K562 (cell line): ENCODE measurements around the gene RAB5A. TPM values are rescaled to one million over a fixed set of nuclear protein-coding genes. Genes with fewer than 3 reads are reported as not detected.

Experiments
- CAMTA2 ChIP-seq: fragments of 250-450 bp; sonication (Bioruptor Pico); conservative IDR thresholded peaks from 2 replicates; pipeline ENCODE4 v1.5.1; 2022
- GATA2 ChIP-seq: sonication (generic); formaldehyde crosslinking; IDR thresholded peaks from 2 replicates; pipeline ENCODE4 v1.4.0; 2020; ENCODE audit warnings: mild to moderate bottlenecking, missing genetic modification reagents
- GTF2F1 ChIP-seq: IDR thresholded peaks from 2 replicates; pipeline ENCODE4 v1.6.1; 2011; ENCODE audit warnings: low read depth, low read length, improper control_type of control experiment
- HDAC2 ChIP-seq: fragments of 450-650 bp; IDR thresholded peaks from 2 replicates; pipeline ENCODE4 v1.6.1; 2016; ENCODE audit warnings: mild to moderate bottlenecking
- KDM4B ChIP-seq, 2 experiments: fragments of 450-650 bp in 1 of 2; sonication (generic) in 1 of 2; IDR thresholded peaks; 2 replicates each; pipeline ENCODE4 v1.6.1; 2016 to 2017; ENCODE audit warnings: borderline replicate concordance in 2 of 2, antibody characterized with exemption in 1 of 2, low read depth in 1 of 2, mild to moderate bottlenecking in 1 of 2
- MAFG ChIP-seq: fragments of 450-650 bp; conservative IDR thresholded peaks from 2 replicates; pipeline ENCODE4 v1.6.1; 2016; ENCODE audit warnings: missing genetic modification characterization, missing compliant biosample characterization
- NFRKB ChIP-seq: fragments of 450-650 bp; IDR thresholded peaks from 2 replicates; pipeline ENCODE4 v1.6.1; 2016; ENCODE audit warnings: low read depth
- PPARD ChIP-seq: fragments of 250-450 bp; sonication (Bioruptor Pico); IDR thresholded peaks from 2 replicates; pipeline ENCODE4 v1.8.0; 2022; ENCODE audit warnings: inconsistent platforms, mild to moderate bottlenecking, moderate library complexity
- RBM25 ChIP-seq: fragments of 200-400 bp; formaldehyde crosslinking; IDR thresholded peaks from 2 replicates; pipeline ENCODE4 v1.6.1; 2018; ENCODE audit warnings: low read length, low read depth, moderate library complexity; ENCODE audit not compliant: severe bottlenecking
- ZBTB7A ChIP-seq: IDR thresholded peaks from 2 replicates; pipeline ENCODE4 v1.6.1; 2011; ENCODE audit warnings: low read depth, mild to moderate bottlenecking, low read length, moderate library complexity, borderline replicate concordance; ENCODE audit not compliant: control insufficient read depth
- ZFX ChIP-seq: sonication (generic); formaldehyde crosslinking; IDR thresholded peaks from 2 replicates; pipeline ENCODE4 v1.8.0; 2022; ENCODE audit warnings: mild to moderate bottlenecking, missing genetic modification reagents, moderate library complexity
- ZNF707 ChIP-seq: fragments of 250-450 bp; sonication (Bioruptor Pico); conservative IDR thresholded peaks from 2 replicates; pipeline ENCODE4 v1.8.0; 2022; ENCODE audit warnings: inconsistent platforms, mild to moderate bottlenecking, moderate library complexity
- polyA plus RNA-seq, 8 experiments: library from polyadenylated mRNA; depleted of rRNA in 4 of 8; stranded (reverse) in 5 of 8; unstranded in 3 of 8; fragments of >200 nt; fragmentation: Nextera tagmentation in 2 of 8; fragmentation: Illumina TruSeq in 1 of 8; extraction: Ambion mirVana in 2 of 8; extraction: Trizol in 1 of 8; gene quantifications; 2 replicates each; pipeline versions ENCODE4 v1.2.1 to v1.2.3, GENCODE V29; 2011 to 2014; ENCODE audit warnings: inconsistent platforms in 1 of 8, missing spikeins in 1 of 8
- total RNA-seq, 7 experiments: library from RNA; depleted of rRNA in 6 of 7; stranded (reverse); fragments of >200 nt in 6 of 7; fragmentation: Illumina TruSeq in 2 of 7; extraction: Trizol in 2 of 7; gene quantifications; 2 replicates each; pipeline versions ENCODE4 v1.2.1 to v1.2.3, GENCODE V29; 2011 to 2021; ENCODE audit warnings: low replicate concordance in 1 of 7
- TF ChIP-seq, protein P1 (sequence below): fragments of 250-450 bp; sonication (Bioruptor Pico); IDR thresholded peaks from 2 replicates; pipeline ENCODE4 v1.8.0; 2022; ENCODE audit warnings: inconsistent platforms, mild to moderate bottlenecking, moderate library complexity, borderline replicate concordance
- TF ChIP-seq, protein P2 (sequence below): fragments of 450-650 bp; IDR thresholded peaks from 2 replicates; pipeline ENCODE4 v1.6.1; 2017; ENCODE audit warnings: mild to moderate bottlenecking, moderate library complexity
- TF ChIP-seq, protein P3 (sequence below): sonication (generic); formaldehyde crosslinking; IDR thresholded peaks from 2 replicates; pipeline ENCODE4 v1.9.0; 2022; ENCODE audit warnings: mild to moderate bottlenecking, missing genetic modification reagents
- TF ChIP-seq, protein P4 (sequence below): IDR thresholded peaks from 3 replicates; pipeline ENCODE4 v1.6.1; 2011; ENCODE audit warnings: borderline replicate concordance, mild to moderate bottlenecking; ENCODE audit not compliant: insufficient read length, insufficient read depth
- TF ChIP-seq, protein P5 (sequence below): fragments of 450-650 bp; IDR thresholded peaks from 2 replicates; pipeline ENCODE4 v1.6.1; 2016

Gene RAB5A
- total and polyA plus RNA-seq, 9 of the 15 experiments (the other 6 are each of a cell fraction or from before 2014, with no cell fraction given): 28.3 to 64.2 (median 49.0) TPM

DNA sequence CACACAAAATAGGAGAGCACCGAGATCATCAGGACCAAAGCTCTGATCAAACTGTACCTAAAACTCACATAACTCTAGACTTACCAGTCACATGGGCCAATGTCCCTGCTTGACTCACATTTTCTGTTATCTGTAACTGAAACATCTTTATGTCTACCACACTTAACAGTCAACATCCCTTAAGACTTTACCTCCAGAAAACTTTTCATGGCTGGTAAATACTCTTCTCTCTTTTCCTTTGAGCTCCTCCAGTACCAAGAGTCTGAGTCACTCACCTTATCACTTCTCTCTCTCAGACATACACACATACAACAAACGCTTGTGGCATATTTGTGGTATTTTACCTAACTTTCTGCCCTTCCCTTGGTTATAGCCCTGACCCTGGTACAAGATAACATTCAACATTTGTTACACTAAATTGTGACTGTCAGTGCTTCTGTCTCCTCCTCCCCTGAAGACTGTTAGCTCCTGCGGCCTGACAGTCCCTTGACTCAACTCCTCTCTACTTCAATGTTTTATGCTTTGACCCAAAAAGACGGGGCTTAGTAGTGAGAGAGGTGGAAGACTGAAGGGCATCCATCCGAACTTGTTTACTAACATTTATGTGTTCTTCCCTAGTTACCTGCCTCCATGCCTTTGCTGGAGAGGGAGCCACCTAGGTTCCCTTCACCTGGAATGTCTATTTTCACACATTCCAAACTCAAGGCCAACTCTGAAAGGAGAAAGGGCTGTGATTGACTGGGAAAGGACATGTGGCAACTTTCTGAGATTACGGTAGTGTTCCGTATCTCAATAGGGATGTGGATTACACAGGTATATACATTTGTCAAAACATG lies 9.2 kb upstream of the RAB5A start (continued):
- no peak for TF ChIP-seq KDM4B (IDR thresholded peaks at IDR 0.05; ENCODE audit: borderline replicate concordance in 2 of 2, low read depth in 1 of 2)
- TF ChIP-seq ZFX (CRISPR knock-in tag): no peak
- TF ChIP-seq NFRKB: 0 out of 2 replicates have a peak, but pooled peaks have one; percentile 37
- no peak for TF ChIP-seq ZBTB7A
- no peak for TF ChIP-seq RBM25
- TF ChIP-seq, protein P1, sequence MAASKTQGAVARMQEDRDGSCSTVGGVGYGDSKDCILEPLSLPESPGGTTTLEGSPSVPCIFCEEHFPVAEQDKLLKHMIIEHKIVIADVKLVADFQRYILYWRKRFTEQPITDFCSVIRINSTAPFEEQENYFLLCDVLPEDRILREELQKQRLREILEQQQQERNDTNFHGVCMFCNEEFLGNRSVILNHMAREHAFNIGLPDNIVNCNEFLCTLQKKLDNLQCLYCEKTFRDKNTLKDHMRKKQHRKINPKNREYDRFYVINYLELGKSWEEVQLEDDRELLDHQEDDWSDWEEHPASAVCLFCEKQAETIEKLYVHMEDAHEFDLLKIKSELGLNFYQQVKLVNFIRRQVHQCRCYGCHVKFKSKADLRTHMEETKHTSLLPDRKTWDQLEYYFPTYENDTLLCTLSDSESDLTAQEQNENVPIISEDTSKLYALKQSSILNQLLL: no peak
- TF ChIP-seq PPARD (CRISPR knock-in tag): no peak
- 0 out of 2 replicates have a peak, but pooled peaks have one; percentile 21 for TF ChIP-seq MAFG (tag)
- TF ChIP-seq, protein P2, sequence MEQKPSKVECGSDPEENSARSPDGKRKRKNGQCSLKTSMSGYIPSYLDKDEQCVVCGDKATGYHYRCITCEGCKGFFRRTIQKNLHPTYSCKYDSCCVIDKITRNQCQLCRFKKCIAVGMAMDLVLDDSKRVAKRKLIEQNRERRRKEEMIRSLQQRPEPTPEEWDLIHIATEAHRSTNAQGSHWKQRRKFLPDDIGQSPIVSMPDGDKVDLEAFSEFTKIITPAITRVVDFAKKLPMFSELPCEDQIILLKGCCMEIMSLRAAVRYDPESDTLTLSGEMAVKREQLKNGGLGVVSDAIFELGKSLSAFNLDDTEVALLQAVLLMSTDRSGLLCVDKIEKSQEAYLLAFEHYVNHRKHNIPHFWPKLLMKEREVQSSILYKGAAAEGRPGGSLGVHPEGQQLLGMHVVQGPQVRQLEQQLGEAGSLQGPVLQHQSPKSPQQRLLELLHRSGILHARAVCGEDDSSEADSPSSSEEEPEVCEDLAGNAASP: no peak
- TF ChIP-seq, protein P3, sequence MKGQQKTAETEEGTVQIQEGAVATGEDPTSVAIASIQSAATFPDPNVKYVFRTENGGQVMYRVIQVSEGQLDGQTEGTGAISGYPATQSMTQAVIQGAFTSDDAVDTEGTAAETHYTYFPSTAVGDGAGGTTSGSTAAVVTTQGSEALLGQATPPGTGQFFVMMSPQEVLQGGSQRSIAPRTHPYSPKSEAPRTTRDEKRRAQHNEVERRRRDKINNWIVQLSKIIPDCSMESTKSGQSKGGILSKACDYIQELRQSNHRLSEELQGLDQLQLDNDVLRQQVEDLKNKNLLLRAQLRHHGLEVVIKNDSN (CRISPR knock-in tag): peak; percentile 69
- peak; percentile 86; the same call in 1 of the 2 replicates for TF ChIP-seq HDAC2
- no peak for TF ChIP-seq CAMTA2 (CRISPR knock-in tag)
- TF ChIP-seq, protein P4, sequence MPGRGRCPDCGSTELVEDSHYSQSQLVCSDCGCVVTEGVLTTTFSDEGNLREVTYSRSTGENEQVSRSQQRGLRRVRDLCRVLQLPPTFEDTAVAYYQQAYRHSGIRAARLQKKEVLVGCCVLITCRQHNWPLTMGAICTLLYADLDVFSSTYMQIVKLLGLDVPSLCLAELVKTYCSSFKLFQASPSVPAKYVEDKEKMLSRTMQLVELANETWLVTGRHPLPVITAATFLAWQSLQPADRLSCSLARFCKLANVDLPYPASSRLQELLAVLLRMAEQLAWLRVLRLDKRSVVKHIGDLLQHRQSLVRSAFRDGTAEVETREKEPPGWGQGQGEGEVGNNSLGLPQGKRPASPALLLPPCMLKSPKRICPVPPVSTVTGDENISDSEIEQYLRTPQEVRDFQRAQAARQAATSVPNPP: no peak
- TF ChIP-seq GATA2 (CRISPR knock-in tag): peak; percentile 48; the same call in 1 of the 2 replicates
- TF ChIP-seq ZNF707 (CRISPR knock-in tag): no peak
- TF ChIP-seq, protein P5, sequence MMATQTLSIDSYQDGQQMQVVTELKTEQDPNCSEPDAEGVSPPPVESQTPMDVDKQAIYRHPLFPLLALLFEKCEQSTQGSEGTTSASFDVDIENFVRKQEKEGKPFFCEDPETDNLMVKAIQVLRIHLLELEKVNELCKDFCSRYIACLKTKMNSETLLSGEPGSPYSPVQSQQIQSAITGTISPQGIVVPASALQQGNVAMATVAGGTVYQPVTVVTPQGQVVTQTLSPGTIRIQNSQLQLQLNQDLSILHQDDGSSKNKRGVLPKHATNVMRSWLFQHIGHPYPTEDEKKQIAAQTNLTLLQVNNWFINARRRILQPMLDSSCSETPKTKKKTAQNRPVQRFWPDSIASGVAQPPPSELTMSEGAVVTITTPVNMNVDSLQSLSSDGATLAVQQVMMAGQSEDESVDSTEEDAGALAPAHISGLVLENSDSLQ: peak; percentile 87
- TF ChIP-seq GTF2F1: no peak
